Kasumi-1 (cell line): ENCODE results near the gene CCL22.
A peak's percentile ranks its signal among the peaks of the same experiment; 100 is the strongest.
"Not testable (repeated sequence)": the region's sequence is repeated elsewhere in the genome, so short reads cannot be mapped to it uniquely, and the experiment has no call there.

ENCODE experiments used
- DNase-seq, 2 experiments: peaks; one replicate each; lab custom pipeline; 2025; lab: John Stamatoyannopoulos, UW

The CCL22 gene

DNA sequence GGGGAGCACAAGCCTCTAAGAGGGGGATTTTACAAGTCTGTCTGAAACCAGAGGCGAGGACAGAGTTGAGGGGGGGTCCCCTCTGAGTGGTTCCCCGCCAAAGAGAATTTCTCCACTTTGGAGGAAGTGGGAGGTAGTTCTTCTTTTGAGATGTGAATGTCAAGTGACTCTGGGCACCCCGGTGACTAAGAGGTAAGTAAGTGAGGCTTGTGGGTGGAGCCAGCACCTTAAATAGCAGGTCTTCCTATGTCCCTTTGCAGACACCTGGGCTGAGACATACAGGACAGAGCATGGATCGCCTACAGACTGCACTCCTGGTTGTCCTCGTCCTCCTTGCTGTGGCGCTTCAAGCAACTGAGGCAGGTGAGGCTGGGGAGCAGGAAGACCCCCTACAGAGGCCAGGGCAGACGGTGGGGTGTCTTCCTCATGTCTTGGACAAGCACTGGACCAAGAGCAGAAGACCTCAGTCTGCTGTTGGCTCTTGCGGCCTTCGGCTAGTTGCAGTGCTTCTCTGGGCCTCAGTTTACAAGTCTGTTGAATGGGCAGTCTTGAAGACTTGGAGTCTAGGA is at the start of gene CCL22:
CCL22 (plus strand) TSS at position 257 of the 569 bp plus-strand sequence; CDS start at position 291, 34 bp downstream.
- DNase-seq = no peak

GRCh38 chr16:57310801-57311200 is 47.8 kb upstream of the CCL22 start:
- no peak for DNase-seq

GRCh38 chr16:57313509-57313908 is 45.1 kb upstream of the CCL22 start:
- no peak for DNase-seq

GRCh38 chr16:57314161-57314785 is 44.3 kb upstream of the CCL22 start:
- DNase-seq = no peak

- DNase-seq = no peak
Measured at GRCh38 chr16:57315416-57315815, 43.2 kb upstream of the CCL22 start.

DNA sequence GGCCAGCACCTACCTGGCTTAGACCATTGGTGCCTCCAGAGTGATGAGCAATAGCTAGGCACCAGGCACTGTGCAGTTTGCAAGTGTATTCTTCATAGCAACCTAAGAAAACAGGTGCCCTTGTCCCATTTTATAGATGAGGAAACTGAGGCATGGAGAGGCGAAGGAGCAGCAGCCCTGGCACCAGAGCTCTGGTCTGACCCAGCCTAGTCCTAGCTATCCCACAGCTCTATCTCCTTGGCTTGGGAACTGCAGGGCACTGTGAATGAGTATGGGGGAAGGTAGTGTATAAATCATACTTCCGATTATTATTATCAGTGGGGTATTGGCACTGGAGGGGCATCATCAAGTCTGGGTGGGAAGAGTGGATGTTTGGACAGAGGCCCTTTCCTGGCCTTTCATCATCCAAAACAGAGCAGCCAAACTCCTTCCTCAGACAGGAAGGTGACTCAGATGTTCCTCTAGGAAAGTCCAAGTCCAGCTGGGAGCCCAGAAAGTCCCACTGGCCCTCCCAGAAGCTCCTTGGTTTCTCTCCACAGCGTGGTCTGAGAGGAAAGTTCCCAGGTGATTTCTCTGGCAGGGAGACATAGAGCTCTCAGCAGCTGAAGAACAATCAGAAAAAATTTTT is 42.1 kb upstream of the CCL22 start:
- no peak for DNase-seq

- no peak for DNase-seq
Measured at GRCh38 chr16:57318240-57318970, 40.2 kb upstream of the CCL22 start.

- DNase-seq = no peak
Measured at GRCh38 chr16:57319646-57320045, 38.9 kb upstream of the CCL22 start.

GRCh38 chr16:57324749-57325148 is 33.8 kb upstream of the CCL22 start:
- no peak for DNase-seq

DNA sequence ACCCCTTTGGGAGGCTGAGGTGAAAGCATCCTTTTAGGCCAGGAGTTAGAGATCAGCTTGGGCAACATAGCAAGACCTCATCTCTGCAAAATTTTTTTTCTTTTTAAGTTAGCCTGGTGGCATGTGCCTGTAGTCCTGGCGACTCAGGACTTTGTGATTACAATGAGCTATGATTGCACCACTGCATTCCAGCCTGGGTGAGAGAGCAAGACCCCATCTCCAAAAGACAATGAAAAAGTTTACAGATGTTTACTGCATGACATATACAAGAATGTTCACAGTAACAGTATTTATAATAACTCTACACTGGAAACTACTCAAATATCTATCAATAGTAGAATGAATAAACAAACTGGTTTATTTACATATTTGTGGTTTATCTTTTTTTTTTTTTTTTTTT is 33.1 kb upstream of the CCL22 start:
- DNase-seq = no peak

GRCh38 chr16:57329718-57330327 is 28.8 kb upstream of the CCL22 start:
- no peak for DNase-seq

DNA sequence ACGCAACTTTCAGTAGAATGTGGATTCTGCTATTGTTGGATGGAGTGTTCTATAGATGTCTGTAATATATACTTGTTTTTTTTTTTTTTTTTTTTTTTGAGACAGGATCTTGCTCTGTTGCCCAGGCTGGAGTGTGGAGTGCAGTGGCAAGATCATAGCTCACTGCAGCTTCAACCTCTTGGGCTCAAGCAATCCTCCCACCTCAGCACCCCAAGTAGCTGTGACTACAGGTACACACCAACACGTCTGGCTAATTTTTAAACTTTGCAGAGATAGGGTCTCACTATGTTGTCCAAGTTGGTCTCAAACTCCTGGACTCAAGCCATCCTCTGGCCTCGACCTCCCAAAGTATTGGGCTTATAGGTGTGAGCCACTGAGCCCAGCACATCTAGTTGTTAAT is 27.2 kb upstream of the CCL22 start:
- DNase-seq = no peak

DNA sequence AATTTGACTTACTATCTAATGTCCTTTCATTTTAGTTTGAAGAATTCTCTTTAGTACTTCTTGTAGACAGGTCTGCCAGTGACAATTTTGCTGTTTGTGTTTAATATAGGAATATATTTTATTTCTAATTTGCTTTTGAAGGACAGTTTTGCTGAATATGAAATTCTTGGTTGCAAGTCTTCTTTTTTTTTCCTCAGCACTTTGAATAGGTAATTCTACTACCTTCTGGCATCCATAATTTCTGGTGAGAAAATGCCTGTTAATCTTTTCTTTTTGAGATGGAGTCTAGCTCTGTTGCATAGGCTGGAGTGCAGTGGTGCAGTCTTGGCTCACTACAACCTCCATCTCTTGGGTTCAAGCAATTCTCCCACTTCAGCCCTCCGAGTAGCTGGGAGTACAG is 25.2 kb upstream of the CCL22 start:
- DNase-seq = no peak

- no peak for DNase-seq
Measured at GRCh38 chr16:57335366-57335765, 23.2 kb upstream of the CCL22 start.

DNA sequence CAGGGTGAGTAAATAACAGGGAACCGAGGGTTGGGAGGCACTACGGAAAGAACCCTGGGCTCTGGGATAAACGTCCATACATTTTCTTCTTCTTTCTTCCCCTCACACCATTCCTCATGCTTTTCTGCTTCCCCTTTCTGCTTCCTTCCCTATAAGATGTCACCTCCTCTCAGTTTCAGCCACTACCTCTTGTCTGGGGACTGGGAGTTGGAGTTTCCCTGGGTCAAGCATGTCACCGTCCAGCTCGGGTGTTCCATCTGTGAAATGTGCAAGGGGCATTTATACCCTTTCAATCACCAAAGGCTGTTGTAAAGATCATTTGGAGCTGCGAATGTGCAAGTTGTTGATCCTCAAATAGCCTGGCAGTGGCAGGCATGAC is 17.5 kb upstream of the CCL22 start:
- DNase-seq = peak in 1 of 2 experiments; percentile 12

DNA sequence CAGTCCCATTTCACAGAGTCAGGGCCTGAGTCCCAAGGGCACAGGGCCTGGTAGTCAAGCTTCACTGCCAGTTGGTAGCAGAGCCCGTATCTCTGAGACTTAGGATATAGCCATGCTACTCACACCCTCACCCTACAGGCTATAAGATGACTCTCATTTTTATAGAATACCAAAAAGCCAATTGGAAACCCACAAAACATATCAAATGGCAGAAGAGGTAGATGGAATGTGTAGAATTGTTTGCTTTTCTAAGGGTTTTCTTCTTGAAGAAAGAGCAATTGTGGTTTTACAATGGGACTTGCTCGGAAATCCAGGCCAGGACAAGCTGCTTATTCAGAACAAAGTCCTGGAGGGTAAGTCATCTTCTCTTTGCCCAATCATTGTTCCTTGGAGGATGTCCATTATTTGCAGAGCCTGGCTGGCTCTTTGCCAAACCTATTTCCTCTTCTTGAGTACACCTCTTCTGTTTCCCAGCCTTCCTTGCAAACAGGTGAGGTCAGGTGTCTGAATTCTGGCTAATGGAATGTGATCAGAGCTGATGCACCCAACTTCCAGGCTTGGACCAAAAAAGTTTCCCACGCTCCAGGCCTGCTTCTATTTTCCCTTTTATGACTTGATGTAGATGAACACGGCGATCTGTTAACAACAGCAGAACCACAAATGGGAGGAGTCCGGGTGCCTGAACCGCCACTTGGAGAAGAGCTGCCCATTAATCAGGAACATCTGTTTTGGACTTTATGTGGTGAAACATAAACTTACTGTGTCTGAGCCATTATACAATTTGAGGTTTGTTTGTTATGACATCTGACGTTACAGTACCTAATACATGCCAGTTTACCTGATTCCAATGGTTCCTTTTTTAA is 16.9 kb upstream of the CCL22 start:
- no peak for DNase-seq

DNA sequence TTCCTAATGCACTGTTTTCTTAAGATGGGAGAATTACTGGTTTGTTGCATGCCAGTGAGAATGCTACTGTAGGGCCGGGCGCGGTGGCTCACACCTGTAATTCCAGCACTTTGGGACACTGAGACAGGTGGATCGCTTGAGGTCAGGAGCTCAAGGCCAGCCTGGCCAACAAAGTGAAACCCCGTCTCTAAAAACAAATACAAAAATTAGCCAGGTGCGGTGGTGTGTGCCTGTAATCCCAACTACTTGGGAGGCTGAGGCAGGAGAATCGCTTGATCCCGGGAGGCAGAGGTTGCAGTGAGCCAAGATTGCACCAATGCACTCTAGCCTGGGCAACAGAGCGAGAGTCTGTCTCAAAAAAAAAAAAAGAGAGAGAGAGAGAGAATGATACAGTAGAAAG is 16.0 kb upstream of the CCL22 start:
- not testable (repeated sequence) for DNase-seq

DNA sequence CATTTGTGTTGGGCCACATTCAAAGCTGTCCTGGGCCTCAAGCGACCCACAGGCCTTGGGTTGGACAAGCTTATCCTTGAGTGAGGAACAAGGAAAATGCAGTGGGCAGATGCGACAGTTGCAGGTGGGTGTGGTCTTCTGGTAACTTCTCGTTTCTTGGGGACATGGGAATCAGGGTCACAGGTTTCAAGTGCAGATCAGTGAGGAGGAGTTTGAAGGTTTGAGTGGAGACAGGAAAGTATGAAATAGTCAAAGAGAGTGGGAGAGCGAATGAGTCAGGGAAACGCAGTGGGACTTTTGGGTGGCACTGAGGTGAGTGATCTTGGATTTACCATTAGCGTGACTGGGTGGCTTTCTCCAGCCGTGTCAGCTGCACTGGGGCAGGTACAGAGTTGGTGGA is 15.4 kb upstream of the CCL22 start:
- DNase-seq = no peak

DNA sequence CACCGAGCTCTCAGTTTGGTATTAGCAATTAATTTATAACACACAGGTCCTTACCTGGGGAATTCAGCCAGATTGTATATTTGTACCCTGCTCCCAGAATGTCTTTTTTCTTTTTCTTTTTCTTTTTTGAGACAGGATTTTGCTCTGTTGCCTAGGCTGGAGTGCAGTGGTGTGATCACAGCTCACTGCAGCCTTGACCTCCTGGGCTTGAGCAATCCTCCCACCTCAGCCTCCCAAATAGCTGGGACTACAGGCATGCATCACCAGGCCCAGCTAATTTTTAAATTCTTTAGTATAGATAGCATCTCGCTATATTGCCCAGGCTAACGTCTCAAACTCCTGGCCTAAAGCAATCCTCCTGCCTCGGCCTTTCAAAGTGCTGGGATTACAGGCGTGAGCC is 14.5 kb upstream of the CCL22 start:
- not testable (repeated sequence) for DNase-seq

- DNase-seq = no peak
Measured at GRCh38 chr16:57345021-57345420, 13.6 kb upstream of the CCL22 start.

GRCh38 chr16:57345666-57346204 is 12.8 kb upstream of the CCL22 start:
- no peak for DNase-seq
